Measurements from ENCODE around the gene CHRNA9. TPM values are rescaled to one million over a fixed set of nuclear protein-coding genes. Genes with fewer than 3 reads are reported as not detected.

Gene CHRNA9
- total and polyA plus RNA-seq, 9 donors = 0.13 TPM; not detected in 8

DNA sequence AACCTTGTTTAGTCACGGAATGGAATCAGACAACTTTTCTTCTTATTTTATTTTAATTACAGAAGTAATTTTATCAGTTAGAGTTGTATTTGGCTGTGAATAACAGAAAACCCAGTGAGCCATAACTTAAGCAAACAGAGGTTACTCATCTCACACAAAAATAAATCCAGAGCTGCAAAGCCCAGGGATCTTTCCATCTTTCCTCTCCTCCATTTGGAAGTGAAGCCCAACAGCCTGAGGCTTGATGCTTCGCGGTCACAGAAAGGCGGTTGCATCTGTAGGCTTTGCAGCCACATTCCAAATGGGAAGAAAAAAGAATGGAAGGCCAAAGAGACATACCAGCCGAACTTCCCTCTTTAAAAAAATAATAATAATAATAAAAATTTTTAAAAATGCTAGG is 22.6 kb downstream of the CHRNA9 start:
- no peaks in the 10 kb centered on the region for H3K27me3 ChIP-seq
- no peaks in the 10 kb centered on the region for H3K4me1 ChIP-seq (ENCODE audit: insufficient read depth)
- peaks cover 0 to 3% of the 10 kb centered on the region in 2 donors for H3K9me3 ChIP-seq
- intact Hi-C loops (cut with DNase I) = no loop called here
- TF ChIP-seq POLR2A (IDR thresholded peaks at IDR 0.05) (no peak), EP300 (IDR thresholded peaks at IDR 0.05) (no peak)
- TF ChIP-seq, protein P1, sequence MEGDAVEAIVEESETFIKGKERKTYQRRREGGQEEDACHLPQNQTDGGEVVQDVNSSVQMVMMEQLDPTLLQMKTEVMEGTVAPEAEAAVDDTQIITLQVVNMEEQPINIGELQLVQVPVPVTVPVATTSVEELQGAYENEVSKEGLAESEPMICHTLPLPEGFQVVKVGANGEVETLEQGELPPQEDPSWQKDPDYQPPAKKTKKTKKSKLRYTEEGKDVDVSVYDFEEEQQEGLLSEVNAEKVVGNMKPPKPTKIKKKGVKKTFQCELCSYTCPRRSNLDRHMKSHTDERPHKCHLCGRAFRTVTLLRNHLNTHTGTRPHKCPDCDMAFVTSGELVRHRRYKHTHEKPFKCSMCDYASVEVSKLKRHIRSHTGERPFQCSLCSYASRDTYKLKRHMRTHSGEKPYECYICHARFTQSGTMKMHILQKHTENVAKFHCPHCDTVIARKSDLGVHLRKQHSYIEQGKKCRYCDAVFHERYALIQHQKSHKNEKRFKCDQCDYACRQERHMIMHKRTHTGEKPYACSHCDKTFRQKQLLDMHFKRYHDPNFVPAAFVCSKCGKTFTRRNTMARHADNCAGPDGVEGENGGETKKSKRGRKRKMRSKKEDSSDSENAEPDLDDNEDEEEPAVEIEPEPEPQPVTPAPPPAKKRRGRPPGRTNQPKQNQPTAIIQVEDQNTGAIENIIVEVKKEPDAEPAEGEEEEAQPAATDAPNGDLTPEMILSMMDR (IDR thresholded peaks at IDR 0.05) = no peak
- no peak overlapping the region for H3K4me3 ChIP-seq
- WGBS, 3 donors = 72 to 81% (median 80%) methylated on average over 5 of the region's 5 CpGs
- no peaks in the 10 kb centered on the region for H3K36me3 ChIP-seq
- H3K27ac ChIP-seq = no peak overlapping the region
- no peak for DNase-seq

DNA sequence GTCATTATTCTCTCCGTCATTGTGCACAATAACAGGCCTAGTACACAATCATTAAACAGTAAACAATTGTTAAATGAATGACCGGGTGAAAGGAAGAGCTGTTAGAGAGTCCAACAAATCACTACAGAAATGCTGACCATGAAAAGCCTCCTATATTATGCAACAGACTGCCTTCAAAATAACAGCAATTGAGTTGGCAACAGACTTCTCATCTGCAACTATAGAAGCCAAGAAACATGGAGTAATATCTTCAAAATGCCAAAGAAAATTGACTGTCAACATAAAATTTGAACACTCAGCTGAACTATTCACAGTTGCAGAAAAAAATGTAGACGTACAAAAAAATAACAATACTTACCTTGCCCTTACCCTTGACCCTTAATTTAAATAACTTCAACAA is 26.2 kb downstream of the CHRNA9 start:
- H3K4me3 ChIP-seq = no peak overlapping the region
- no peak overlapping the region for H3K27ac ChIP-seq
- TF ChIP-seq EP300 (IDR thresholded peaks at IDR 0.05) (no peak), POLR2A (IDR thresholded peaks at IDR 0.05) (no peak)
- TF ChIP-seq, protein P1 (IDR thresholded peaks at IDR 0.05) = no peak
- H3K36me3 ChIP-seq = no peaks in the 10 kb centered on the region
- intact Hi-C loops (cut with DNase I) = no loop called here
- H3K27me3 ChIP-seq = no peaks in the 10 kb centered on the region
- no peak for DNase-seq
- 80 to 91% (median 90%) methylated on average over 3 of the region's 3 CpGs for WGBS, 3 donors
- peaks cover 0 to 3% of the 10 kb centered on the region in 2 donors for H3K9me3 ChIP-seq
- H3K4me1 ChIP-seq (ENCODE audit: insufficient read depth) = no peaks in the 10 kb centered on the region

DNA sequence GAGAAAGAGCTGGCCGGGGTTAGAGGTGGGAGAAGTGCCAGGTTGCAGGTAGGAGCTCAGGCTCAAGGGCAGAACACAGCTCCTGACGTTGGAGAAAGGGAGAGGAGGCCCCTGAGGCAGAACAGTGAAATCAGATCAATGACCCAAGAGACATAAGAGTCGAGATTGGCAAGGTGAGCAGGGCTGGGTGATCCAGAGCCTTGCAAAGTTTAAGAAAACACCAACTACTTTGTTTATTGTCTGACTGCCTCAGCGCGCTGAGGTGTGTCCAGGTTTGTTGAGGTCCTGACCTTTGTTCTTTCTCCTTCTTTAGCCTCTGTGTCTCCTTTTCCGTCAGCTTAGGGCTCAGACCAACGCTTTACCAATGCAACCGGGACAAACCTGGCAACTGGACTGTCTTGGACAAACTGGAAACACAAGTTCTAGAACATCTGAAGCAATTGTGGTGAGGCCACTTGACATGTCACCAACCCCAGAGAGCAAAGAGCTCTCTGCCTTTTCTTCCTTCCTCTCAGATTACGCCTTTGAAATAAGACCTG is 28.3 kb downstream of the CHRNA9 start:
- Histone ChIP-seq H3K27ac (no peak overlapping the region), H3K4me1 (ENCODE audit: insufficient read depth) (no peaks in the 10 kb centered on the region), H3K4me3 (no peak overlapping the region), H3K27me3 (no peaks in the 10 kb centered on the region), H3K9me3 (peaks cover 0 to 3% of the 10 kb centered on the region in 2 donors), H3K36me3 (no peaks in the 10 kb centered on the region)
- 85 to 88% (median 87%) methylated on average over 9 of the region's 9 CpGs for WGBS, 3 donors
- no peak for DNase-seq
- TF ChIP-seq, protein P1 (IDR thresholded peaks at IDR 0.05) = no peak
- TF ChIP-seq POLR2A (IDR thresholded peaks at IDR 0.05) = no peak
- intact Hi-C loops (cut with DNase I) = no loop called here

DNA sequence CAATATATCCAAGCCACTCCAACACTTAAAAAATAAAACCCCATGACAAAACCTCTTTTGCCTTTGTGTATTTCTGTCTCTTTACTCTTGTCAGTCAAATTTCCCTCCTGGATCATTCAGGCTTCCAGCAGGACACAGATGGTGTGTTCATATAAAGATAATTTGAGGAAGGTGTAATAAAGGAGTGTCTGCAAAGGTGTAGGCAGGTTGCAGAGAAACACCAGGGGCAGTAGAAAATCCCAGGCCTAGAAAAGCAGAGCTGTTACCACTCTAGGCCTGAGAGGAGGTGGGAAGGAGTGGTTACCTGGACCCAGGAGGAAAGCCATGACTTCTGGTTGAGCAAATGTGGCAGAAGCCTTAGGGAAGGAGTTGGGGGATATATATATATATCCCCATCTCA is 28.8 kb downstream of the CHRNA9 start:
- no peak for DNase-seq
- Histone ChIP-seq H3K36me3 (no peaks in the 10 kb centered on the region), H3K27me3 (no peaks in the 10 kb centered on the region), H3K4me3 (no peak overlapping the region), H3K4me1 (ENCODE audit: insufficient read depth) (no peaks in the 10 kb centered on the region), H3K27ac (no peak overlapping the region), H3K9me3 (peaks cover 0 to 3% of the 10 kb centered on the region in 2 donors)
- intact Hi-C loops (cut with DNase I) = no loop called here
- TF ChIP-seq POLR2A (IDR thresholded peaks at IDR 0.05) (no peak), EP300 (IDR thresholded peaks at IDR 0.05) (no peak)
- TF ChIP-seq, protein P1 (IDR thresholded peaks at IDR 0.05) = no peak

Measured in ovary (tissue), 9 donors.